ENCODE measurements around the gene CDK14. TPM values are rescaled to one million over a fixed set of nuclear protein-coding genes. Genes with fewer than 3 reads are reported as not detected.

The CDK14 gene
- total and polyA plus RNA-seq, 2 donors (not counting 1 experiment from before 2014, with no cell fraction given): 23.6 to 41.1 TPM

- TF ChIP-seq CTCF (conservative IDR thresholded peaks at IDR 0.05 in 1 of 2, IDR thresholded peaks at IDR 0.05 in 1 of 2; ENCODE audit: low read depth in 1 of 2, low read length in 2 of 2) (no peak), EZH2 (IDR thresholded peaks at IDR 0.05; ENCODE audit: low read length, missing control alignments) (no peak)
- no peaks in the 10 kb centered on the region for H3K36me3 ChIP-seq (ENCODE audit: control insufficient read depth, insufficient read depth, low read length)
- no peak overlapping the region for H3K9ac ChIP-seq (ENCODE audit: insufficient read depth, low read length)
- peaks cover 43% of the 10 kb centered on the region for H3K79me2 ChIP-seq (ENCODE audit: control insufficient read depth, insufficient read depth, low read length)
- DNase-seq (ENCODE audit: low read depth in 2 of 2): peak in 1 of 2 donors; percentile 61
- H3K4me3 ChIP-seq (replicated peaks in 1 of 4; ENCODE audit: control extremely low read depth in 1 of 4, insufficient read depth in 1 of 4, low read depth in 3 of 4, low read length in 4 of 4): no peak overlapping the region
- H3K9me3 ChIP-seq (ENCODE audit: control insufficient read depth, insufficient read depth, low read depth, low read length): no peaks in the 10 kb centered on the region
- H2AFZ ChIP-seq (ENCODE audit: low read length): no peak overlapping the region
- H3K27me3 ChIP-seq (ENCODE audit: control insufficient read depth, insufficient read depth, low read length): no peaks in the 10 kb centered on the region
- H4K20me1 ChIP-seq (ENCODE audit: control insufficient read depth, extremely low read depth, insufficient read depth, low read length): no peaks in the 10 kb centered on the region
- no peak overlapping the region for H3K4me2 ChIP-seq (ENCODE audit: extremely low read depth, insufficient read depth, low read length)
- H3K27ac ChIP-seq (ENCODE audit: insufficient read depth, low read length): no peak overlapping the region
- H3K4me1 ChIP-seq (ENCODE audit: control insufficient read depth, extremely low read depth, insufficient read depth, low read length): peaks cover 6% of the 10 kb centered on the region
These were observed 61.4 kb downstream of the CDK14 start for GRCh38 chr7:90657481-90657880.

DNA sequence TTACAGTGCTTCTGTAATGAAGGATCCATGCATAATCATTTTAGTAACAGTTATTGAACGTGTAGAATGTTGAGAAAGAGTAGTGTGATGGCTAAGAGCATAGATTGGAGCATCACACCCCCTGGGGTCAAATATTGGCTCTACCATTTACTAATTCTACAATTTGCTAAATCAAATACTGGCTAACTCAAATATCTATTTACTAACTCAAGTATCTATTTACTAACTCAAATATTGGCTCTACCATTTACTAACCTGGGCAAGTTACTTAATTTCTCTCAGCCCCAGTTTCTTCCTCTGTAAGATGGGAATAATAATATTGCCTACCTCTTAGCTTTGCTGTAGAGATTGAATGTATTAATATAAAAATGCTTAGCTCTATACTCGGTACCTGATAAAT lies 64.0 kb downstream of the CDK14 start:
- no peaks in the 10 kb centered on the region for H4K20me1 ChIP-seq (ENCODE audit: control insufficient read depth, extremely low read depth, insufficient read depth, low read length)
- no peaks in the 10 kb centered on the region for H3K9me3 ChIP-seq (ENCODE audit: control insufficient read depth, insufficient read depth, low read depth, low read length)
- no peak overlapping the region for H3K27ac ChIP-seq (ENCODE audit: insufficient read depth, low read length)
- H3K4me3 ChIP-seq (replicated peaks in 1 of 4; ENCODE audit: control extremely low read depth in 1 of 4, insufficient read depth in 1 of 4, low read depth in 3 of 4, low read length in 4 of 4): no peak overlapping the region
- TF ChIP-seq CTCF (conservative IDR thresholded peaks at IDR 0.05 in 1 of 2, IDR thresholded peaks at IDR 0.05 in 1 of 2; ENCODE audit: low read depth in 1 of 2, low read length in 2 of 2) (no peak), EZH2 (IDR thresholded peaks at IDR 0.05; ENCODE audit: low read length, missing control alignments) (no peak)
- DNase-seq (ENCODE audit: low read depth in 2 of 2): no peak
- no peak overlapping the region for H3K4me2 ChIP-seq (ENCODE audit: extremely low read depth, insufficient read depth, low read length)
- no peaks in the 10 kb centered on the region for H3K36me3 ChIP-seq (ENCODE audit: control insufficient read depth, insufficient read depth, low read length)
- peaks cover 5% of the 10 kb centered on the region for H3K4me1 ChIP-seq (ENCODE audit: control insufficient read depth, extremely low read depth, insufficient read depth, low read length)
- H2AFZ ChIP-seq (ENCODE audit: low read length): no peak overlapping the region
- peaks cover 39% of the 10 kb centered on the region for H3K79me2 ChIP-seq (ENCODE audit: control insufficient read depth, insufficient read depth, low read length)
- no peak overlapping the region for H3K9ac ChIP-seq (ENCODE audit: insufficient read depth, low read length)
- H3K27me3 ChIP-seq (ENCODE audit: control insufficient read depth, insufficient read depth, low read length): no peaks in the 10 kb centered on the region

DNA sequence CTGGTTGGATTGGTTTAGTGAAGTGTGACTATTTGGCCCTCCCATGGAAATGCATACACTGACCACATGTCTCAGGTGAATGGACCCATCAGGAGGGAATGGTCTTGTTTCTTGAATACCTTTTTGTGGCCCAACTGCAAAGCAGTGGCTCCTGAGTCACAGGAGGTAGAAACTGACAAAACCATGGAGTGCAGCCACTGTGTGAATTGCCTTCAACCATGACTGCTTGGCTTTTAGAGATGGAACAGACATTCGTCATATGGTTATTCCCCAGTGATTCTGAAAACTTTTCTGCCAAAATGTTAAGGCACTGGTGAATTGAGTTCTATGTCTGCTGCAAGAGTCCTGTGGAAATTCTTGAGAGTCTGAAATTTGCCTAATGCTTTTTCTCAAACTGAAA lies 64.7 kb downstream of the CDK14 start:
- H3K4me1 ChIP-seq (ENCODE audit: control insufficient read depth, extremely low read depth, insufficient read depth, low read length): peaks cover 4% of the 10 kb centered on the region
- H3K9me3 ChIP-seq (ENCODE audit: control insufficient read depth, insufficient read depth, low read depth, low read length): no peaks in the 10 kb centered on the region
- no peaks in the 10 kb centered on the region for H3K36me3 ChIP-seq (ENCODE audit: control insufficient read depth, insufficient read depth, low read length)
- no peak overlapping the region for H3K4me3 ChIP-seq (replicated peaks in 1 of 4; ENCODE audit: control extremely low read depth in 1 of 4, insufficient read depth in 1 of 4, low read depth in 3 of 4, low read length in 4 of 4)
- no peaks in the 10 kb centered on the region for H3K27me3 ChIP-seq (ENCODE audit: control insufficient read depth, insufficient read depth, low read length)
- no peak overlapping the region for H3K4me2 ChIP-seq (ENCODE audit: extremely low read depth, insufficient read depth, low read length)
- peaks cover 39% of the 10 kb centered on the region for H3K79me2 ChIP-seq (ENCODE audit: control insufficient read depth, insufficient read depth, low read length)
- H2AFZ ChIP-seq (ENCODE audit: low read length): no peak overlapping the region
- no peak for TF ChIP-seq CTCF (conservative IDR thresholded peaks at IDR 0.05 in 1 of 2, IDR thresholded peaks at IDR 0.05 in 1 of 2; ENCODE audit: low read depth in 1 of 2, low read length in 2 of 2)
- no peak for TF ChIP-seq EZH2 (IDR thresholded peaks at IDR 0.05; ENCODE audit: low read length, missing control alignments)
- no peak for DNase-seq (ENCODE audit: low read depth in 2 of 2)
- H3K9ac ChIP-seq (ENCODE audit: insufficient read depth, low read length): no peak overlapping the region
- no peaks in the 10 kb centered on the region for H4K20me1 ChIP-seq (ENCODE audit: control insufficient read depth, extremely low read depth, insufficient read depth, low read length)
- H3K27ac ChIP-seq (ENCODE audit: insufficient read depth, low read length): no peak overlapping the region

All from fibroblast of lung (primary cell).